Mesendoderm (in vitro differentiated cells): ENCODE results near the gene CPSF4L.
A peak's percentile ranks its signal among the peaks of the same experiment; 100 is the strongest.

Experiments
- DNase-seq: peaks from one replicate; pipeline ENCODE4 v3.0.0; 2013
- H2AK5ac ChIP-seq: 2 replicates; pipeline ENCODE4 v1.6.1; 2013; ENCODE audit warnings: low read length, inconsistent platforms
- H2BK120ac ChIP-seq: 2 replicates; pipeline ENCODE4 v1.6.1; 2013; ENCODE audit warnings: low read depth, mild to moderate bottlenecking, low read length, moderate library complexity, mixed read lengths
- H2BK15ac ChIP-seq: replicated peaks from 2 replicates; pipeline ENCODE4 v1.6.1; 2013; ENCODE audit warnings: low read depth, mild to moderate bottlenecking, moderate library complexity
- H2BK5ac ChIP-seq: 2 replicates; pipeline ENCODE4 v1.6.1; 2013; ENCODE audit warnings: low read length, inconsistent platforms
- H3K18ac ChIP-seq: 2 replicates; pipeline ENCODE4 v1.6.1; 2013; ENCODE audit warnings: mild to moderate bottlenecking, low read length, mixed read lengths
- H3K23ac ChIP-seq: one replicate; pipeline ENCODE4 v1.6.1; 2013; ENCODE audit warnings: low read length
- H3K27ac ChIP-seq: 2 replicates; pipeline ENCODE4 v1.5.1; 2013; ENCODE audit warnings: low read depth, mild to moderate bottlenecking, inconsistent platforms, low read length, moderate library complexity
- H3K27me3 ChIP-seq: 2 replicates; pipeline ENCODE4 v1.6.1; 2013; ENCODE audit warnings: low read length, control low read depth, mild to moderate bottlenecking, inconsistent platforms; ENCODE audit not compliant: insufficient read depth, poor library complexity
- H3K36me3 ChIP-seq: 2 replicates; pipeline ENCODE4 v1.6.1; 2013; ENCODE audit warnings: low read length, inconsistent platforms; ENCODE audit not compliant: control insufficient read depth, insufficient read depth
- H3K4ac ChIP-seq: one replicate; pipeline ENCODE4 v1.6.1; 2013; ENCODE audit warnings: low read depth, mild to moderate bottlenecking, low read length, moderate library complexity
- H3K4me1 ChIP-seq: 2 replicates; pipeline ENCODE4 v1.6.1; 2013; ENCODE audit warnings: low read depth, low read length, inconsistent platforms; ENCODE audit not compliant: control insufficient read depth
- H3K4me2 ChIP-seq: 2 replicates; pipeline ENCODE4 v1.6.1; 2013; ENCODE audit warnings: low read length
- H3K4me3 ChIP-seq: 2 replicates; pipeline ENCODE4 v1.5.1; 2013; ENCODE audit warnings: mild to moderate bottlenecking, low read length
- H3K56ac ChIP-seq: one replicate; pipeline ENCODE4 v1.6.1; 2013; ENCODE audit warnings: low read length
- H3K79me1 ChIP-seq: 2 replicates; pipeline ENCODE4 v1.6.1; 2013; ENCODE audit warnings: low read length, inconsistent platforms
- H3K79me2 ChIP-seq: 2 replicates; pipeline ENCODE4 v1.6.1; 2013; ENCODE audit warnings: mild to moderate bottlenecking, low read length; ENCODE audit not compliant: control insufficient read depth, insufficient read depth
- H3K9ac ChIP-seq: 2 replicates; pipeline ENCODE4 v1.6.1; 2013; ENCODE audit warnings: low read length, inconsistent platforms
- H4K5ac ChIP-seq: one replicate; pipeline ENCODE4 v1.6.1; 2013; ENCODE audit warnings: low read length
- H4K8ac ChIP-seq: one replicate; pipeline ENCODE4 v1.6.1; 2013; ENCODE audit warnings: low read depth, mild to moderate bottlenecking, control low read depth, low read length, moderate library complexity
- WGBS: extraction: QIAGEN DNeasy Blood & Tissue Kit; methylation state at CpG from one replicate; pipeline ENCODE4 v1.1.7; 2013; ENCODE audit warnings: low lambda C conversion rate, missing lambda C conversion rate; ENCODE audit not compliant: insufficient coverage; ENCODE audit errors: extremely low coverage; 5-methylcytosine and 5-hydroxymethylcytosine counted together

Gene CPSF4L

DNA sequence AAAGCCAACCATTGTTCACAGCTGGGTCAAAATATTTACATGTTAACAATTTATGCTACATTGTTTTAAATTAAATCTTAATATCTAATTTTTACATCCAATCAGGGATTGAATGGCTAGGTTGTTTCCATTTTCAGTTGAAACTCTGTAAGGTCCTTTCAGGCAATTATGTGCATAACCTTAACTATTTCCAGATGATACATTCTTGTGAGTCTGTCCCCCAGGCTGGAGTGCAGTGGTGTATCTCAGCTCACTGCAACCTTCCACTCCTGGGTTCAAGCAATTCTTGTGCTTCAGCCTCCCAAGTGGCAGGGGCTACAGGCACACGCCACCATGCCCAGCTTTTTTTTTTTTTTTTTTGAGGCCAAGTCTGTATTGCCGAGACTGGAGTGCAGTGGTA lies 39.7 kb upstream of the CPSF4L start:
- Histone ChIP-seq H3K79me1 (peaks cover 26% of the 10 kb centered on the region), H2BK15ac (no peak overlapping the region), H3K4me1 (peaks cover 13% of the 10 kb centered on the region), H3K4me3 (no peak overlapping the region), H3K9ac (no peak overlapping the region), H4K8ac (no peak overlapping the region), H2AK5ac (no peak overlapping the region), H3K27ac (no peak overlapping the region), H3K27me3 (no peaks in the 10 kb centered on the region), H2BK120ac (no peak overlapping the region), H3K18ac (no peak overlapping the region), H3K4me2 (no peak overlapping the region), H3K79me2 (peaks cover 35% of the 10 kb centered on the region), H3K36me3 (peaks cover 2% of the 10 kb centered on the region), H3K56ac (no peak overlapping the region), H4K5ac (no peak overlapping the region), H3K23ac (no peak overlapping the region), H2BK5ac (no peak overlapping the region), H3K4ac (no peak overlapping the region)
- WGBS, result no CpG with 5 or more reads among the region's 2 CpGs
- DNase-seq, result no peak

GRCh38 chr17:73300392-73300791 lies 38.7 kb upstream of the CPSF4L start:
- no peak overlapping the region for H3K18ac ChIP-seq
- H3K79me2 ChIP-seq, result peaks cover 31% of the 10 kb centered on the region
- no peak overlapping the region for H2AK5ac ChIP-seq
- no peak overlapping the region for H3K4me2 ChIP-seq
- no peak overlapping the region for H3K27ac ChIP-seq
- H3K9ac ChIP-seq, result no peak overlapping the region
- no peak overlapping the region for H2BK5ac ChIP-seq
- no peak overlapping the region for H3K4ac ChIP-seq
- H3K56ac ChIP-seq, result no peak overlapping the region
- H2BK120ac ChIP-seq, result no peak overlapping the region
- no peaks in the 10 kb centered on the region for H3K27me3 ChIP-seq
- H3K4me1 ChIP-seq, result peaks cover 10% of the 10 kb centered on the region
- WGBS, result no CpG with 5 or more reads among the region's 3 CpGs
- no peak for DNase-seq
- peaks cover 2% of the 10 kb centered on the region for H3K36me3 ChIP-seq
- H3K4me3 ChIP-seq, result no peak overlapping the region
- H4K8ac ChIP-seq, result no peak overlapping the region
- no peak overlapping the region for H2BK15ac ChIP-seq
- no peak overlapping the region for H4K5ac ChIP-seq
- no peak overlapping the region for H3K23ac ChIP-seq
- peaks cover 24% of the 10 kb centered on the region for H3K79me1 ChIP-seq

GRCh38 chr17:73297934-73298861 lies 36.5 kb upstream of the CPSF4L start:
- no peak overlapping the region for H3K27ac ChIP-seq
- H3K23ac ChIP-seq, result no peak overlapping the region
- no peak overlapping the region for H2BK15ac ChIP-seq
- no peak overlapping the region for H2BK5ac ChIP-seq
- H3K27me3 ChIP-seq, result no peaks in the 10 kb centered on the region
- no peak overlapping the region for H3K9ac ChIP-seq
- peaks cover 24% of the 10 kb centered on the region for H3K79me1 ChIP-seq
- H3K36me3 ChIP-seq, result peaks cover 2% of the 10 kb centered on the region
- no CpG with 5 or more reads among the region's 15 CpGs for WGBS
- no peak overlapping the region for H3K4me2 ChIP-seq
- peaks cover 24% of the 10 kb centered on the region for H3K79me2 ChIP-seq
- no peak overlapping the region for H3K4me3 ChIP-seq
- peaks cover 3% of the 10 kb centered on the region for H3K4me1 ChIP-seq
- peak; percentile 28 for DNase-seq
- peak overlapping the region; percentile 2 for H3K56ac ChIP-seq
- H4K8ac ChIP-seq, result no peak overlapping the region
- H2AK5ac ChIP-seq, result no peak overlapping the region
- H2BK120ac ChIP-seq, result no peak overlapping the region
- H3K18ac ChIP-seq, result no peak overlapping the region
- H3K4ac ChIP-seq, result no peak overlapping the region
- no peak overlapping the region for H4K5ac ChIP-seq

DNA sequence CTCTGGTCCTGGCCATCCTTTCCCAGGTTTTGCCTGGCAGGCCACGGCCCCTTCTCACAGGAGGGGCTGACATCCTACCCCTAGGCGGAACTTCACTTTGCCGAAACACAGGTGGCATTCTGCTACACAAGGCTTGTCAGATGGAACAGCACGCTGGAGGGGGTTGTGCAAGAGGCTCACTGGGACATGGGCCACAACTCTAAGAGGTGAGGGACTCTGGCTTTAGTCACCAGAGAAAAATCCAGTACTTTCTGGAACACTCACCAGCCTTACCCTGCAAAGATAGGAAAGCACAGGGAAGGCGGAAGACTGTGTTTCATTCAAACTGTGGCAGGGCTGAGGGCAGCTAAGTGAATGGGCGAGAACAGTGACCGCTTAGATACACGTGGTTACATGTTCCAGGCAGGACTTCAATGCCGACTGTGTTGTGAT lies 31.8 kb upstream of the CPSF4L start:
- H2BK120ac ChIP-seq, result no peak overlapping the region
- H2BK5ac ChIP-seq, result no peak overlapping the region
- H3K4ac ChIP-seq, result no peak overlapping the region
- no peak overlapping the region for H4K5ac ChIP-seq
- no peak overlapping the region for H3K56ac ChIP-seq
- DNase-seq, result no peak
- peaks cover 39% of the 10 kb centered on the region for H3K79me1 ChIP-seq
- peaks cover under 1% of the 10 kb centered on the region for H3K36me3 ChIP-seq
- H3K4me2 ChIP-seq, result no peak overlapping the region
- no peak overlapping the region for H3K23ac ChIP-seq
- H3K18ac ChIP-seq, result no peak overlapping the region
- WGBS, result no CpG with 5 or more reads among the region's 9 CpGs
- no peaks in the 10 kb centered on the region for H3K27me3 ChIP-seq
- H2BK15ac ChIP-seq, result no peak overlapping the region
- H2AK5ac ChIP-seq, result no peak overlapping the region
- H3K27ac ChIP-seq, result no peak overlapping the region
- peaks cover 11% of the 10 kb centered on the region for H3K79me2 ChIP-seq
- no peak overlapping the region for H3K4me3 ChIP-seq
- no peak overlapping the region for H3K9ac ChIP-seq
- peaks cover 4% of the 10 kb centered on the region for H3K4me1 ChIP-seq
- no peak overlapping the region for H4K8ac ChIP-seq

DNA sequence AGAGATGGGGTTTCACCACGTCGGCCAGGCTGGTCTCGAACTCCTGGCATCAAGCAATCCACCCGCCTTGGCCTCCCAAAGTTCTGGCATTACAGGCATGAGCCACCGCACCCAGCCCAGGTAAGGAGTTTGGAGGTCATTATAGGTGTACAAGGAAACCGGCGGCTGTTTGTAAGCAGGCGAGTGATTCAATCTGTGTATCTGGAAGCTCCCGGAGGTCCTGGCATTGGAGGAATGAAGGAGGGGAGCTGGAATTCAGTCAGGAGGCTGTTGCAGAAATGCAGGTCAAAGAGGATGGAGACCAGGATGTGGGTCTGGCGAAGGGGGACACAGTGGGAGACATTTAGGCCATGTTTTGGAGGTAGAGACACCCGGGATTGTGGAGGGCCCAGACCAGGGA lies 31.4 kb upstream of the CPSF4L start:
- Histone ChIP-seq H2BK120ac (no peak overlapping the region), H3K79me1 (peaks cover 37% of the 10 kb centered on the region), H3K9ac (no peak overlapping the region), H3K27me3 (no peaks in the 10 kb centered on the region), H2BK5ac (no peak overlapping the region), H3K4me1 (peaks cover 2% of the 10 kb centered on the region), H4K8ac (no peak overlapping the region), H3K4me3 (no peak overlapping the region), H3K27ac (no peak overlapping the region), H2AK5ac (no peak overlapping the region), H4K5ac (no peak overlapping the region), H3K79me2 (peaks cover 7% of the 10 kb centered on the region), H3K4me2 (no peak overlapping the region), H2BK15ac (no peak overlapping the region), H3K4ac (no peak overlapping the region), H3K18ac (no peak overlapping the region), H3K23ac (no peak overlapping the region), H3K56ac (no peak overlapping the region), H3K36me3 (no peaks in the 10 kb centered on the region)
- WGBS, result no CpG with 5 or more reads among the region's 11 CpGs
- DNase-seq, result no peak
